ENCODE results near the gene LSM8. TPM values are rescaled to one million over a fixed set of nuclear protein-coding genes. Genes with fewer than 3 reads are reported as not detected.

The LSM8 gene
- total RNA-seq, 2 experiments from 2014 or later = 47.1 to 49.4 TPM

DNA sequence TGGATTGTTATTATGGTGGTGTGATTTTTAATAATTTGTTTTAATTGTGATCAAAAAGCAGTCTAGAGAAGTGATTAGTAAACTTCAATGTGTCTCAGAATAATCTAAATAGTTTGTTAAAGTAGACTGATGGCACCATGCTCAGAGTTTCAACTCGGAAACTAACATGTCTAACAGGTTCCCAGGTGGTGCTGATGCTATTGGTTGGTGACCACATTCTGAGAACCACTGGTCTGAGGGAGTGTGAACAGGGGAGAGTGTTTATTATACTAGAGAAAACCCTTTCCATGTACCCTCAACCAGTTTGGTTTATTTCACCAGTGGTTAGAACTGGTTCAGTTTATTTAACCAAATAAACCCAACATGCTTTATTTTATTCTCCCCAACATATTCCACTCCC is 42.0 kb upstream of the LSM8 start:
- H3K27ac ChIP-seq (ENCODE audit: low read depth in 1 of 2, low read length in 2 of 2) = no peak overlapping the region
- H3K4me3 Mint-ChIP-seq = no peak overlapping the region
- H3K4me1 Mint-ChIP-seq (ENCODE audit: low read depth) = no peaks in the 10 kb centered on the region
- H3K27me3 ChIP-seq (ENCODE audit: control insufficient read depth in 1 of 2, insufficient read depth in 2 of 2, low read length in 2 of 2) = no peaks in the 10 kb centered on the region
- no peaks in the 10 kb centered on the region for H3K9me3 Mint-ChIP-seq
- POLR2A ChIA-PET = no interaction called here
- intact Hi-C loops (cut with DNase I, micrococcal nuclease) = loop anchor here in 1 of 2 experiments (10.0 kb wide), 1 partner anchor 927 kb away; no protein-coding TSS in a partner anchor
- no peak overlapping the region for H3K27ac Mint-ChIP-seq
- no peak for DNase-seq
- no peaks in the 10 kb centered on the region for H3K4me1 ChIP-seq (ENCODE audit: insufficient read depth, low read length)
- no peaks in the 10 kb centered on the region for H3K36me3 Mint-ChIP-seq (ENCODE audit: low read depth)
- no peak overlapping the region for H3K4me3 ChIP-seq (ENCODE audit: low read length)
- CTCF ChIA-PET = no interaction called here
- H3K36me3 ChIP-seq (ENCODE audit: insufficient read depth, low read length) = no peaks in the 10 kb centered on the region
- TF ChIP-seq, protein P1, sequence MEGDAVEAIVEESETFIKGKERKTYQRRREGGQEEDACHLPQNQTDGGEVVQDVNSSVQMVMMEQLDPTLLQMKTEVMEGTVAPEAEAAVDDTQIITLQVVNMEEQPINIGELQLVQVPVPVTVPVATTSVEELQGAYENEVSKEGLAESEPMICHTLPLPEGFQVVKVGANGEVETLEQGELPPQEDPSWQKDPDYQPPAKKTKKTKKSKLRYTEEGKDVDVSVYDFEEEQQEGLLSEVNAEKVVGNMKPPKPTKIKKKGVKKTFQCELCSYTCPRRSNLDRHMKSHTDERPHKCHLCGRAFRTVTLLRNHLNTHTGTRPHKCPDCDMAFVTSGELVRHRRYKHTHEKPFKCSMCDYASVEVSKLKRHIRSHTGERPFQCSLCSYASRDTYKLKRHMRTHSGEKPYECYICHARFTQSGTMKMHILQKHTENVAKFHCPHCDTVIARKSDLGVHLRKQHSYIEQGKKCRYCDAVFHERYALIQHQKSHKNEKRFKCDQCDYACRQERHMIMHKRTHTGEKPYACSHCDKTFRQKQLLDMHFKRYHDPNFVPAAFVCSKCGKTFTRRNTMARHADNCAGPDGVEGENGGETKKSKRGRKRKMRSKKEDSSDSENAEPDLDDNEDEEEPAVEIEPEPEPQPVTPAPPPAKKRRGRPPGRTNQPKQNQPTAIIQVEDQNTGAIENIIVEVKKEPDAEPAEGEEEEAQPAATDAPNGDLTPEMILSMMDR (IDR thresholded peaks at IDR 0.05) = no peak
- peaks cover 30% of the 10 kb centered on the region for H3K27me3 Mint-ChIP-seq
- no peaks in the 10 kb centered on the region for H3K9me3 ChIP-seq (ENCODE audit: control insufficient read depth in 1 of 2, insufficient read depth in 1 of 2, low read length in 2 of 2)
- ATAC-seq (ENCODE audit: poor library complexity) = no peak

DNA sequence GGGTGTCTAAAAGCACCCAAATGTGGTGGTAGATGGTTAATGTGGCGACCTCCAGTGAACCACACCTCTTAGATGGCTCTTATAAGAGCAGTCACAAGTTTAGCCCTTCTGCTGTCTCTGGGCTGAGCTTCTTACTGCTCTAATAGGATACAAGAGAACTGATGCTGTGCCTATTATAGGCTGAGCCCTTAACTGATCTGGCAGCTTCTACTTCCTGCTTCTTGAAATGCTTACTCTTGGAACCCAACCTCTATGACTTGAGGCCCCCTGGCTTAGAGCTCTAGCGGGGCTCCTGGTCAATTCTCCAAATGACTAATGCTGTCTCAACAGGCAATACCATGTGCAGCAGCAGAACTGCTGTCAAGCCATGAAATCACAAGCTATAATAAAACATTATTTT is 35.0 kb upstream of the LSM8 start:
- Mint-ChIP-seq H3K9me3 (no peaks in the 10 kb centered on the region), H3K27ac (no peak overlapping the region), H3K4me1 (ENCODE audit: low read depth) (no peaks in the 10 kb centered on the region), H3K36me3 (ENCODE audit: low read depth) (no peaks in the 10 kb centered on the region), H3K4me3 (no peak overlapping the region), H3K27me3 (peaks cover 34% of the 10 kb centered on the region)
- CTCF ChIA-PET = no interaction called here
- TF ChIP-seq, protein P1 (IDR thresholded peaks at IDR 0.05) = no peak
- no peaks in the 10 kb centered on the region for H3K9me3 ChIP-seq (ENCODE audit: control insufficient read depth in 1 of 2, insufficient read depth in 1 of 2, low read length in 2 of 2)
- H3K4me1 ChIP-seq (ENCODE audit: insufficient read depth, low read length) = no peaks in the 10 kb centered on the region
- POLR2A ChIA-PET = no interaction called here
- H3K36me3 ChIP-seq (ENCODE audit: insufficient read depth, low read length) = no peaks in the 10 kb centered on the region
- intact Hi-C loops (cut with DNase I, micrococcal nuclease) = loop anchor here in 1 of 2 experiments (10.0 kb wide), 1 partner anchor 934 kb away; no protein-coding TSS in a partner anchor
- ATAC-seq (ENCODE audit: poor library complexity) (no peak), DNase-seq (no peak)
- peaks cover 0 to 6% of the 10 kb centered on the region in 2 experiments for H3K27me3 ChIP-seq (ENCODE audit: control insufficient read depth in 1 of 2, insufficient read depth in 2 of 2, low read length in 2 of 2)
- H3K27ac ChIP-seq (ENCODE audit: low read depth in 1 of 2, low read length in 2 of 2) = no peak overlapping the region
- no peak overlapping the region for H3K4me3 ChIP-seq (ENCODE audit: low read length)

DNA sequence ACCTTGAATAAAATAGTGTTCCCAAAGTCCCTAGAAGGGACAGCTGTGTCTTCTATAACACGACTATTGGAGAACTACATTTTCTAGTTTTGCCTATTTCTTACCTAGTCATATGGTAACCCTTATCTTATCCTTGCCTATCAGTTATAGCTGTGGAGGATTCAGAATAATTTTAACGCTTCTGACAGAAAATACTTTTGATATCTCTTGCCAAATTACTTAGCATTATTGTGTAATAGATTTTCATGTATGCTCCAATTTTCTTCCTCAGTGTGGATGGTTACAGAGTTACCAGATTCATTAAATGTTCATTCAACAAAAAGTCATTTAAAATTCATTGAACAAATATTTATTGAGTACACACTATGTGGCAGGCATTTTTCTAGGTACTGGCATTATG is 34.6 kb upstream of the LSM8 start:
- DNase-seq = no peak
- POLR2A ChIA-PET = no interaction called here
- H3K4me1 ChIP-seq (ENCODE audit: insufficient read depth, low read length) = no peaks in the 10 kb centered on the region
- TF ChIP-seq, protein P1 (IDR thresholded peaks at IDR 0.05) = no peak
- Mint-ChIP-seq H3K4me3 (no peak overlapping the region), H3K27ac (no peak overlapping the region), H3K4me1 (ENCODE audit: low read depth) (no peaks in the 10 kb centered on the region), H3K9me3 (no peaks in the 10 kb centered on the region), H3K36me3 (ENCODE audit: low read depth) (no peaks in the 10 kb centered on the region), H3K27me3 (peaks cover 37% of the 10 kb centered on the region)
- CTCF ChIA-PET = no interaction called here
- H3K27ac ChIP-seq (ENCODE audit: low read depth in 1 of 2, low read length in 2 of 2) = no peak overlapping the region
- H3K9me3 ChIP-seq (ENCODE audit: control insufficient read depth in 1 of 2, insufficient read depth in 1 of 2, low read length in 2 of 2) = no peaks in the 10 kb centered on the region
- H3K36me3 ChIP-seq (ENCODE audit: insufficient read depth, low read length) = no peaks in the 10 kb centered on the region
- no peak for ATAC-seq (ENCODE audit: poor library complexity)
- intact Hi-C loops (cut with DNase I, micrococcal nuclease) = loop anchor here in 1 of 2 experiments (10.0 kb wide), 1 partner anchor 935 kb away; no protein-coding TSS in a partner anchor
- H3K4me3 ChIP-seq (ENCODE audit: low read length) = no peak overlapping the region
- H3K27me3 ChIP-seq (ENCODE audit: control insufficient read depth in 1 of 2, insufficient read depth in 2 of 2, low read length in 2 of 2) = peaks cover 0 to 10% of the 10 kb centered on the region in 2 experiments
